ENCODE data around the gene FAXDC2.

Gene FAXDC2

GRCh38 chr5:154850255-154851062 lies at the start of gene FAXDC2:
FAXDC2 (minus strand) TSS chr5:154850603; CDS start chr5:154838178, 12,425 bp downstream.
- peak; percentile 70 for DNase-seq

GRCh38 chr5:154900066-154900465 lies 49.7 kb upstream of the FAXDC2 start:
- no peak for DNase-seq

- DNase-seq: no peak
Observed at GRCh38 chr5:154899151-154899816, 48.9 kb upstream of the FAXDC2 start.

- no peak for DNase-seq
Observed at GRCh38 chr5:154898210-154898609, 47.8 kb upstream of the FAXDC2 start.

- DNase-seq: no peak
Observed at GRCh38 chr5:154896562-154897165, 46.3 kb upstream of the FAXDC2 start.

- DNase-seq: no peak
Observed at GRCh38 chr5:154895606-154896561, 45.5 kb upstream of the FAXDC2 start.

GRCh38 chr5:154893381-154893780 lies 43.0 kb upstream of the FAXDC2 start:
- no peak for DNase-seq

GRCh38 chr5:154892369-154892771 lies 42.0 kb upstream of the FAXDC2 start:
- DNase-seq: no peak

GRCh38 chr5:154885439-154885838 lies 35.0 kb upstream of the FAXDC2 start:
- DNase-seq: peak; percentile 28

GRCh38 chr5:154884424-154884823 lies 34.0 kb upstream of the FAXDC2 start:
- DNase-seq: no peak

GRCh38 chr5:154881986-154882385 lies 31.6 kb upstream of the FAXDC2 start:
- no peak for DNase-seq

- DNase-seq: peak; percentile 56
Observed at GRCh38 chr5:154878642-154879335, 28.4 kb upstream of the FAXDC2 start.

- no peak for DNase-seq
Observed at GRCh38 chr5:154873791-154874331, 23.5 kb upstream of the FAXDC2 start.

GRCh38 chr5:154871734-154872133 lies 21.3 kb upstream of the FAXDC2 start:
- no peak for DNase-seq

GRCh38 chr5:154868702-154869101 lies 18.3 kb upstream of the FAXDC2 start:
- DNase-seq: peak; percentile 53

- no peak for DNase-seq
Observed at GRCh38 chr5:154866841-154867240, 16.4 kb upstream of the FAXDC2 start.

GRCh38 chr5:154865466-154866184 lies 15.2 kb upstream of the FAXDC2 start:
- DNase-seq: no peak

- no peak for DNase-seq
Observed at GRCh38 chr5:154863291-154864080, 13.1 kb upstream of the FAXDC2 start.

- DNase-seq: no peak
Observed at GRCh38 chr5:154862766-154863165, 12.4 kb upstream of the FAXDC2 start.

- DNase-seq: no peak
Observed at GRCh38 chr5:154861946-154862345, 11.5 kb upstream of the FAXDC2 start.
